DMS114 treated with DMSO at 0.1 percent for 48 hours (cell line): ENCODE data around the gene KCNE1.
"Not testable (repeated sequence)": the region's sequence is repeated elsewhere in the genome, so short reads cannot be mapped to it uniquely, and the experiment has no call there.

Experiments used
- DNase-seq: peaks from one replicate; lab custom pipeline; 2025; ENCODE audit not compliant: unreplicated experiment; lab: John Stamatoyannopoulos, UW

KCNE1 gene

DNA sequence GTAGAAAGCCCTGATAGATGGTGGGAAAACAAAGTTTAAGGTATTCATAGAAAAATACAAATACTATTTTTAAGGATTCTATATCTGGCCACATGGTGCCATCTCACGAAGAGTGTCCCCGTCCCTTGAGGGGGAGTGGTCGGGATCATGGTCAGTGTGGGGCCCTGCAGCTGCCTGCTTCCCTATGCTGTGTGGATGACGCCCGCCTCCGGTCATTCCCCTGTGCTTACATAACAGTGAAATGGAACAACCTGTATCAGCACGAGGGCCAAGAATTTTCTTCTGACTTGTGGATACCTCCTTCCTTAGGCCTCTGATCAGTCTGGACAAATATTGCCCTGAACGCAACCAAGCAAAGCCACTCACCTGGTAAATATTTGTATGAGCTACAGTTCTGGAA, 84.7 kb downstream of the KCNE1 start:
- DNase-seq: not testable (repeated sequence)

DNA sequence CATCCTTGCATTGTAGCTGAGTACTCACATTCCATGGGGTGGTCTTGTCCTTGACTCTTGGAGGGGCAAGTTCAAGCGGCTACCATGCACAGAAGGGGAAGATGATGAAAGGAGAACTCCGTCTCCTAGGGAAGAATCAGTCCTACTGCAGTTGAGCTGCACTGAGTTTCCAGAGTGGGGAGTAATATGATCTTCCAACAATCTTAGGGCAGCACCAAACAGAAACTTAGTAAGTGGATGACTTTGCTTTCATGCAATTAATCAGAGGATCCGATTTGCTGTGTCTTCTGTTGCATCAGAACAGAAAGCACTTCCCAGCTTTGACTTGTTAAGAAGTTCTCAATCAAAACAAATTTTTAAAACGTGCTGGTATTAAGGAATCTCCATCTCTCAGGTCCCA, 88.2 kb downstream of the KCNE1 start, which contains the start of gene SMIM34:
TSS of gene SMIM34 (minus strand) at position 147 of the 400 bp plus-strand sequence. CDS start at position 35, 112 bp downstream.
- DNase-seq: not testable (repeated sequence)

DNA sequence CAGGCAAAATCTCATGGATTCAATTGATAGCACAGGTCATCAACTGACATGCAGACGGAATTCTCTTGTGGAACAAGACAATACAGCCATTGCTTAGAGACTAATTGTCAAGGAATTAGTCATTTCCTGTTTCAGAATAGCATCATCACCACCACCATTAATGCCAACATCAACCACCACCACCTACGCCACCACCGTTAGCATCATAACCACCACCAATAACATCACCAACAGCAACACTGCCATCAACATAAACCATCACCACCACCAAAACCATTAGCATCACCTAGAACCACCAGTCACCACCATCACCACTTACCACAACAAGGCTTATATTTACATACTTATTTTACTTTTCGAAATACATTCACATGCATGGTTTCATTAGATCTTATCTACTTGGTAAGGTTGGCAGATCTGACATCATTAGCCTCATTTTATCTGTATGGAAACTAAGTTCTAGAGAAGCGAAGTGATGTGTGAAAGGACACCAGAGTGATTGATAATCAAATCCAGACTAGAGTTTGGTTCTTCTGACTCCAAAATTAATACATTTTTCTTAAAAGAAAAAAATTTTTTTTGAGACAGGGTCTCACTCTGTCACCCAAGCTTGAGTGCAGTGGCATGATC, 94.4 kb downstream of the KCNE1 start:
- DNase-seq: not testable (repeated sequence)

DNA sequence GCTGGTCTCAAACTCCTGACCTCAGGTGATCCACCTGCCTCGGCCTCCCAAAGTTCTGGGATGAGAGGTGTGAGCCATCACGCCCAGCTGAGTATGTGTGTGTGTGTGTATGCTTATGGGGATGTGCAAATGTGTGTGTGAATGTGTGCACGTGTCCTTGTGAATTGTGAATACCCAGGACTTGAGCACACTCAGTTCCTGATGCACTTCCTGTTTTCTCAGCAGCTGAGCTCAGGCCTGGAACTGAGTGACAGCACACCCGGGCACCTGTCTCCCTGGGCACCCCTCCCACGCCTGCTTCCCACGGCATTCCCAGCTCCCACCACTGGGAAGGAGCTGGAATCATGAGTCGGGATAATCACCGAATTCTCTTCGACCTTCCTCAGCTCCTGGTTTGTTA, 104.7 kb downstream of the KCNE1 start:
- not testable (repeated sequence) for DNase-seq

DNA sequence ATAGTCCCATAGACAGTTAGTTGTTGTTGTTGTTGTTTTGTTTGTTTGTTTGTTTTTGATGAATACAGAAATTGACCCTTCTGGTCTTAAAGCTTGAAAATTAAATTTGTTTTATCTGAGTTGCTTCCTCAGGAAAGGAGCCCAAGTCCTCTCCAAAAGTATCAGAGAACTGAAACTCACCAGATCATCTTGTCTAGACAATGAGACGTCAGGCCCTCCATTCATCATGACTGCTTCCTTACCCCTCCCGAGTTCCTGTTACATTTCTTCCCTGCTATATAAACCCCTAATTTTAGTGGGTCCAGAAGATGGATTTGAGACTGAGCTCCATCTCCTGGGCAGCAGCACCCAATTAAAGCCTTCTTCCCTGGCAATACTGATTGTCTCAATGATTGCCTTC, 105.3 kb downstream of the KCNE1 start:
- DNase-seq: not testable (repeated sequence)

DNA sequence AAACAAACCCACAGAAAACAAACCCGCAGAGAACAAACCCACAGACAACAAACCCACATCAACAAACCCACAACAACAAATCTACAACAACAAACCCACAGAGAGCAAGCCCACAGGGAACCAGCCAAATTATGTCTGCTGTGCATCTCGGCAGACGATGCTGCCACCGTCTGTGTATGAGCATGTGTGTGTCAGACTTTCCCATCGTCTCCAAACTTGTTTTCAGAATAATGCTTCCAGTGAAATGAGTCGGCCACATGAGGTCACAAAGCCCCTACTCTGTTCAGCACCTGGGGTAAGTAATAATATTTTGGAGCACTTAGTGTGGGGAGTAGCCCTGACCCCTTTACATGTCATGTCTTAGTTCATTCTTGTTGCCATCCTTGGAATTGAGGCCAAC, 105.9 kb downstream of the KCNE1 start:
- not testable (repeated sequence) for DNase-seq

DNA sequence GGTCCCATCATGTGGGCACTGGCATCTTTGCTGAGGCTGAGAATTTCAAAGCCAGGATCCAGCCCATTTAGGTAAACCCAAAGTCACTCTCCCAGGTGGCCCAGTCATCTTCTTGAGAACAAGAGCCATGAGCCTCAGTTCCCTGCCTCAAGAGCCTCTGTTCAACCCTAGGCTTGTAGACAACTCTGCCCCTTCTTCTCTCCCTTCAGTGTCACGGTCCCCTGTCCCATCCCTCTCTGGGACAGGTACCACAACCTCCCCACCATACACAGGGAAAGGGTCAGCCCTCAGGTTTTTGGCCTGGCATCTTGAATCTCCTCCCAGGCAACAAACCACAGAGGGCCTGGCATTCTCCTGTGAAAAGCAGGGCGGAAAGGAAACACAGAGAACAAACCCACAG, 106.3 kb downstream of the KCNE1 start:
- DNase-seq: not testable (repeated sequence)

DNA sequence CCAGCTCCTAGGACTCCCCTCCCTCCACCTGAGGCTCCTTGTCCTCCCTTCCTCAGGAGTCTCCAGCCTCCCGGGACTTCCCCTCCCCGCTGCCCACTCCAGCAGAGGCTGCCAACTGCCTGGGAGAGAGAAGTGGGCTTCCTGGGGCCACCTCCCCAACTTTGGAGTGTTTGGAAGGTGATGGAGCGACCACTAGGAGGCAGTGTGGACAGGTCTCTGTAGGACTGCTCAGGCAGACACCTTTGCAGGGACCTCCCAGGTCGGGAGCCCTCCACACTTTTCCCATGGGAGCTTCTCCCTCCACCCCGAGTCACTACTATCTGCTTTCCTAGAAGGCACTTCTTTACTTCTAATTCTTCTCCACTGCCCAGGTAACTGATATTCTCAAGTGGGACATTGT, 107.3 kb downstream of the KCNE1 start:
- DNase-seq: not testable (repeated sequence)

DNA sequence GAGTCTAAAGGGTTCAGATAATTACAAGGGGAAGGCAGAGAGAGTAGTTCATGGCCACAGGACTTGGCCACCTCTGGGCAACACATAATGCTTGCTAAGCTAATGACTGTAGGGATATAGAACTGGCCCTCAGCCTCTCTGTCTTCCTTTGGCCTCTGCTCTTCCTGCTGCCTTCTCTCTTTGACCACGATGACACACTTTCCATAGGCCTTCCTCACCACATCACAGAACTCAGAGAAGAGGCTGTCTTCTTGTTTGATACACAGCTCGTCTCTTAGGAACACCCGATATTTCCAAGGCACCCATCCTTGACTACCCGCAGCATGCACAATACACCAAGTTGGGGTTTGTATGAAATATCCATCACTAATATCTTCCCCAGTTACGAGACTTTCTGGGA, 111.5 kb downstream of the KCNE1 start:
- DNase-seq: not testable (repeated sequence)
